Measurements from ENCODE around the gene ASCC3.
"Not testable (repeated sequence)": the region's sequence is repeated elsewhere in the genome, so short reads cannot be mapped to it uniquely, and the experiment has no call there.

ASCC3 gene

DNA sequence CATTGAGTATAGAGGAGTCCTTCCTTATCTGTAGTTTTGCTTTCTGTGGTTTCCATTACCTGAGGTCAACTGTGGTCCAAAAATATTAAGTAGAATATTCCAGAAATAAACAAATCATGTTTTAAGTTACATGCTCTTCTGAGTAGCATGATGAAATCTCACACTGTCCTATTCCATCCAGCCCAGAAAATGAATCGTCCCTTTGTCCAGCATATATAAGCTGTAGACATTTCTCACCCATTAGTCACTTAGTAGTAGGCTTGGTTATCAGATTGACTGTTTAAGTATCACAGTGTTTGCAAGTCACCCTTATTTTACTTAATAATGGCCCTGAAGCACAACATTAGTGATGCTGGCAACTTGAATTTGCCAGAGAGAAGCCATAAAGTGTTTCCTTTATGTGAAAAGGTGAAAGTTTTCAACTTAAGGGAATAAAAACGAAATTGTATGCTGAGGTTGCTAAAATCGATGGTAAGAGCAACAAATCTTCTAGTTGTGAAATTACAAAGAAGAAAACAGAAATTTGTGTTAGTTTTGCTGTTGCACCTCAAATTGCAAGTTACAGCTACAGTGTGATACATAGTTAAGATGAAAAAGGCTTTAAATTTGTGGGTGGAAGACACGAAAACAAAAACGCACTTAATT, 217.8 kb downstream of the ASCC3 start:
- no peak for TF ChIP-seq CTCF (IDR thresholded peaks at IDR 0.05)
- no peak overlapping the region for H3K27ac ChIP-seq

DNA sequence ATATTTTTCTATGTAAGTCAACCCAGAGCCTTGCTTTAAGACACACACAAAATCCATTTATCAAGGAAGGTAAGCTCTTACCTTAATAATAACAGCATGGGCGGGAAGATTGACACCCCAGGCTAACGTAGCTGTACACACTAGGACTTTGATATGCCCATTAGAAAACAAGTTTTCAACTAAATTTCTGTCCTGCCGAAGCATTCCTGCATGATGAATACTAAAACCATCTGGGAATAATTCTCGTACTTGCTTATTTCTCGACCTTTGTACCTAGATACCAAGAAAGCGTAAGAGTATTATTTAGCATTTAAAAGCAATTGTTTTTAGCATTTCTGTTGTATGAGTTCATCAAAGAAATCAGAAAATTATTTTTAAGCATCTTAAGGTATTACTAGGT, 218.9 kb downstream of the ASCC3 start:
- Histone ChIP-seq H3K4me1 (ENCODE audit: control insufficient read depth in 1 of 2, insufficient read depth in 1 of 2, low read depth in 1 of 2, low read length in 1 of 2) (no peaks in the 10 kb centered on the region), H3K36me3 (no peaks in the 10 kb centered on the region), H3K27me3 (no peaks in the 10 kb centered on the region), H3K9me3 (no peaks in the 10 kb centered on the region), H3K27ac (no peak overlapping the region), H3K4me3 (ENCODE audit: low read depth in 1 of 2, low read length in 1 of 2) (no peak overlapping the region)
- no peak for TF ChIP-seq CTCF (IDR thresholded peaks at IDR 0.05)

More for the DNA sequence above, 217.8 kb downstream of the ASCC3 start:
- no peaks in the 10 kb centered on the region for H3K4me1 ChIP-seq (ENCODE audit: control insufficient read depth in 1 of 2, insufficient read depth in 1 of 2, low read depth in 1 of 2, low read length in 1 of 2)
- no peak overlapping the region for H3K4me3 ChIP-seq (ENCODE audit: low read depth in 1 of 2, low read length in 1 of 2)
- no peaks in the 10 kb centered on the region for H3K9me3 ChIP-seq
- H3K36me3 ChIP-seq, result no peaks in the 10 kb centered on the region
- no peaks in the 10 kb centered on the region for H3K27me3 ChIP-seq

- Histone ChIP-seq H3K9me3 (no peaks in the 10 kb centered on the region), H3K4me1 (ENCODE audit: control insufficient read depth in 1 of 2, insufficient read depth in 1 of 2, low read depth in 1 of 2, low read length in 1 of 2) (no peaks in the 10 kb centered on the region), H3K36me3 (no peaks in the 10 kb centered on the region), H3K27ac (no peak overlapping the region), H3K27me3 (no peaks in the 10 kb centered on the region), H3K4me3 (ENCODE audit: low read depth in 1 of 2, low read length in 1 of 2) (no peak overlapping the region)
- no peak for TF ChIP-seq CTCF (IDR thresholded peaks at IDR 0.05)
Measured at GRCh38 chr6:100658486-100658885, 222.6 kb downstream of the ASCC3 start.

DNA sequence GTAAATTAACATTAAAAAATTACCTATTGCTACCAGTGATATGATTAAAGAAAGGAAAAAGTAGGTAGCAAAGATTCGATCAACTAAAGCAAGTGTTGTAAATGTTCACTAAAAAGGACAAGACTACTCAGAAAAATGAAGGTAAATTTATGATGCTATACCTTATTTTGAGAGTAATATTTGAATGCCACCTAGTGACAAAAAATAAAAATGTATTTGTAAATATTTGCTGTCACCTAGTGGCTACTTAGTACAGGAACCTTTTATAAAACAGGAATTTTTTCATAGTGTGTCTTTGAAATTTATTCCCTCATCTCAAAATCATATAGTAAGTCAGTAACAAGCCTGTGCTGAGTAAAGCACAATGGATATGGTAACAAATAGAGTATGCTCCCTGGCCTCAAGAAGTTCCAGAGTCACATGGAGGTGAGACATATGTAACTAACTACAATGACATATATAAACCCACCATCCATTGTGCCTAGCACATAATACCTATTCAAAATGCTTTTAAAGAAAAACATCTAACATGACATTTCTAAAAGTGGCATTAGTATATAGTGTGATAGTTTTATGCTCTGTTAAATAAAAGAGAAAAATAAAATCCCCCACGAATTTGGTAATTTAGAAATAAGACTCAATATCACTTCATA, 223.3 kb downstream of the ASCC3 start:
- H3K27ac ChIP-seq, result no peak overlapping the region
- no peak overlapping the region for H3K4me3 ChIP-seq (ENCODE audit: low read depth in 1 of 2, low read length in 1 of 2)
- no peak for TF ChIP-seq CTCF (IDR thresholded peaks at IDR 0.05)
- H3K4me1 ChIP-seq (ENCODE audit: control insufficient read depth in 1 of 2, insufficient read depth in 1 of 2, low read depth in 1 of 2, low read length in 1 of 2), result no peaks in the 10 kb centered on the region
- no peaks in the 10 kb centered on the region for H3K36me3 ChIP-seq
- no peaks in the 10 kb centered on the region for H3K9me3 ChIP-seq
- H3K27me3 ChIP-seq, result no peaks in the 10 kb centered on the region

DNA sequence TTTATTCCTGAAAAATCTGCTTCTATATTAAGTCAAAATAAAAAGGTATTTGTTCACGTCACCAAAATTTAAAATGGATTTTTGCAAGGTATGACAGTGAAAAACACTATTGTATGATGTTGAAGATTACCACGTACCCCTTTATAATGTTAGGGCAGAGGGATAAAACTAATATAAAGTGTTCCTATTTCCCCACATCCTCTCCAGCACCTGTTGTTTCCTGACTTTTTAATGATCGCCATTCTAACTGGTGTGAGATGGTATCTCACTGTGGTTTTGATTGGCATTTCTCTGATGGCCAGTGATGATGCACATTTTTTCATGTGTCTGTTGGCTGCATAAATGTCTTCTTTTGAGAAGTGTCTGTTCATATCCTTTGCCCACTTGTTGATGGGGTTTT, 240.0 kb downstream of the ASCC3 start:
- not testable (repeated sequence) for H3K27me3 ChIP-seq; H3K36me3 ChIP-seq; H3K9me3 ChIP-seq; H3K27ac ChIP-seq; H3K4me1 ChIP-seq (ENCODE audit: control insufficient read depth in 1 of 2, insufficient read depth in 1 of 2, low read depth in 1 of 2, low read length in 1 of 2); H3K4me3 ChIP-seq (ENCODE audit: low read depth in 1 of 2, low read length in 1 of 2)

DNA sequence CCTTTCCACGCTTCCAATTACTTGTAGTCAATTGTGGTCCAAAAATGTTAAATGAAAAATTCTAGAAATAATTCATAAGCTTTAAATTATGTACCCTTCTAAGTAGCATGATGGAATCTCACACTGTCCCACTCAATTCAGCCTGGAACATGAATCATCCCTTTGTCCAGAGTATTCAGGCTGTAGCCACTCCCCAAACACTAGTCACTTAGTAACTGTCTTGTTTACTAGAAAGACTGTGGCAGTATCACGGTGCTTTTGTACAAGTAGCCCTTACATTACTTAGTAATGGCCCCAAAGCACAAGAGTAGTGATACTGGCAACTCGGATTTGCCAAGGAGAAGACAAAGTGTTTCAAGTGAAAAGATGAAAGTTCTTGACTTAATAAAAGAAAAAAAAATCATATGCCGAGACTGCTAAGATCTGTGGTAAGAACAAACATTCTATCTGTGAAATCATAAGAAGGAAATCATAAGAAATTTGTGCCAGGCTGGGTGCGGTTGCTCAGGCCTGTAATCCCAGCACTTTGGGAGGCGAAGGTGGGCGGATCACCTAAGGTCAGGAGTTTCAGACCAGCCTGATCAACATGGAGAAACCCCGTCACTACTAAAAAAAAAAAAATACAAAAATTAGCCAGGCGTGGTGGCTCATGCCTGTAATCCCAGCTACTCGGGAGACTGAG, 247.9 kb downstream of the ASCC3 start:
- no peaks in the 10 kb centered on the region for H3K36me3 ChIP-seq
- TF ChIP-seq CTCF (IDR thresholded peaks at IDR 0.05), result no peak
- H3K27ac ChIP-seq, result no peak overlapping the region
- H3K27me3 ChIP-seq, result no peaks in the 10 kb centered on the region
- no peak overlapping the region for H3K4me3 ChIP-seq (ENCODE audit: low read depth in 1 of 2, low read length in 1 of 2)
- no peaks in the 10 kb centered on the region for H3K9me3 ChIP-seq
- no peaks in the 10 kb centered on the region for H3K4me1 ChIP-seq (ENCODE audit: control insufficient read depth in 1 of 2, insufficient read depth in 1 of 2, low read depth in 1 of 2, low read length in 1 of 2)
